Activated CD8-positive, alpha-beta T cell treated with anti-CD3 and anti-CD28 coated beads, Interleukin-2, amount 10 ng/mL, durations not matched to agents 7 days and 5 days (primary cell): ENCODE data around the gene PLEKHG4. TPM values are rescaled to one million over a fixed set of nuclear protein-coding genes. Genes with fewer than 3 reads are reported as not detected.
A peak's percentile ranks its signal among the peaks of the same experiment; 100 is the strongest.

Source experiments
- ATAC-seq: fragments of 150-1000 bp; cut with Tn5 transposase; one replicate; pipeline ENCODE4 v1.10.0; 2021; ENCODE audit warnings: moderate library complexity
- CTCF ChIA-PET: fragments of 350-600 bp; sonication (Branson Sonifier 250); formaldehyde crosslinking; loops from one replicate; lab custom pipeline; 2021; ENCODE audit warnings: antibody characterized with exemption; lab: Charles Lee
- POLR2A ChIA-PET: fragments of 350-600 bp; sonication (Branson Sonifier 250); formaldehyde crosslinking; loops from one replicate; lab custom pipeline; 2021; ENCODE audit warnings: antibody characterized with exemption; lab: Charles Lee
- DNase-seq: peaks from one replicate; pipeline ENCODE4 v3.0.0-alpha.2; 2020
- H3K27ac Mint-ChIP-seq: one replicate; pipeline ENCODE4 v1.8.0; 2021; ENCODE audit warnings: mild to moderate bottlenecking, mixed read lengths
- H3K27me3 Mint-ChIP-seq: one replicate; pipeline ENCODE4 v1.8.0; 2021; ENCODE audit warnings: low read depth, mixed read lengths
- H3K36me3 Mint-ChIP-seq: one replicate; pipeline ENCODE4 v1.8.0; 2021; ENCODE audit warnings: low read depth, mixed read lengths
- H3K4me1 Mint-ChIP-seq: one replicate; pipeline ENCODE4 v1.8.0; 2021; ENCODE audit warnings: low read depth, mixed read lengths
- H3K4me3 Mint-ChIP-seq: one replicate; pipeline ENCODE4 v1.8.0; 2021; ENCODE audit warnings: mild to moderate bottlenecking, mixed read lengths
- H3K9me3 Mint-ChIP-seq: one replicate; pipeline ENCODE4 v1.8.0; 2022; ENCODE audit warnings: mixed read lengths; ENCODE audit not compliant: insufficient read depth
- total RNA-seq, 2 experiments: library from RNA; stranded (reverse); gene quantifications; one replicate each; pipeline ENCODE4 v1.2.3, GENCODE V29; 2021

PLEKHG4 gene
- total RNA-seq, 2 experiments from 2014 or later = 13.6 to 16.3 TPM

DNA sequence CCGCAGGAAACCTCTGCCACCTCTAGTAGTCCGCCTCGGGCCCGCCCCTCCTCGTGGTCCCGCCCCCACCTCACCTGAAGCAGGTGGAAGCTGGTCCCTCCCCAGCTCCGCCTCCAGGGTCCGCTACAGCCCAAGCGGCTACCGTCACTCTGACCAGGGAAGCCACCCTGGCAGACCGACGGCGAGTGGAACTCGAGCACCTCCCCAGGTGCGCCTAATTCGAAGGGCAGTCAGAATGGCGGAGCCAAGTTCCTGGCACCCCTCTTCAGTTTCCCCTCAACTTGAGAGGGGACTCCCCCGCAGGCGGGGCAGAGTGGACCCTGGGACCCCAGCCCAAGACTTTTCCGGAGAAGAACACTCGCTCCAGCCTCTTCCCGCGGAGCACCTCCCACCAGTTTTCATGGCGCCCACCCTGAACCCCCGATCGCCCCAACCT is 32.6 kb upstream of the PLEKHG4 start:
- peaks cover 12% of the 10 kb centered on the region for H3K36me3 Mint-ChIP-seq
- H3K27ac Mint-ChIP-seq = peak overlapping the region; percentile 90
- CTCF ChIA-PET = interaction anchor here (0.8 to 7.3 kb wide), 12 partner anchors 8 to 235 kb away, joined by 3 to 64 read pairs (median 7); partner anchors contain the start of genes ATP6V0D1 and TMEM208
- peaks cover 62% of the 10 kb centered on the region for H3K4me1 Mint-ChIP-seq
- DNase-seq (no peak), ATAC-seq (peak; percentile 8)
- H3K9me3 Mint-ChIP-seq = no peaks in the 10 kb centered on the region
- POLR2A ChIA-PET = interaction anchor here (0.6 to 5.9 kb wide), 5 partner anchors 9 to 37 kb away, joined by 3 to 70 read pairs (median 3); partner anchors contain the start of gene TMEM208
- peaks cover 9% of the 10 kb centered on the region for H3K27me3 Mint-ChIP-seq
- peak overlapping the region; percentile 88 for H3K4me3 Mint-ChIP-seq

DNA sequence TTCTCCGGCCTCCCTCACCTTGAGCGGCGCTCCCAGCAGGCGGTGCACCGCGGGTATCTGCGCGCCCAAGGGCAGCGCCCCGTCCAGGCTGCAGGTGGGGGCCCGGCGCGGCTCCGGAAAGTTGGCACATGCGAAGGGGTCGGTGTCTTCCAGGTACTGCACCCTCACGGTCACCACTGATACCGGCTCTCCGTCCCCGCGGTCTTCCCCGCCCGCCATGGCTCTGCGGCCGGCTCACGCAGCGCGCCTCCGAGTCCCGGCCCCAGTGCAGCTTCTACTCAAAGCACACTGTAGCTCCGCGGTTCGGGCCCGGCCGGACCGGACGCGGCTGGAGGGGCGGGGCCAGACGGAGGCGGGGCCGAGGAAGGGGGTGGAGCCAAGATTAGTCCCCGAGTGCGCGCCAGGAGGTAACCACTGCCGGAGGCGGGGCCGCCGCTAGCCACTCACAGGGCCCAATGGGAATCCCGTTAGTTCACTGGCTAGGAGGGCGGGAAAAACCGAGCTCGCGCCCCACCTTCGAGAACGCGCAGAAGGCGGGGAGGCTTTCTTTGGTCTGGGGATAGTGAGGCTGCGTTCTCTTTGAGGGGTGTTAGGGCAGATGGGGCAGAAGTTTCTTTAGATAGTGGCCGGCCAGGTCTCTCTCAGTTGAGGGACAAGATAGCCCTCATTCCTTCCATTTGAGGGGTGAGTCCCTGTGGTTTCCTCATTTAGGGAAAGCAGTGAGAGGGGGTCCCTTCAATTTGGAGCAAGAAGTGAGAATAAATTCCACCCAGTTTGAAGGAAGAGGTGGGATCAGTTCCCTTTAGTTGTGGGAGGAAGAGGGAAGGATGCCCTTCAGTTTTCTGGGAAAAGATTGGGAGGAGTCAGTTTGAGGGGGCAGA is 31.9 kb upstream of the PLEKHG4 start, which contains the start of gene FHOD1:
Gene FHOD1, minus strand, starts transcription at position 290 of the 881 bp plus-strand sequence. Its CDS starts 71 bp downstream, at position 219.
- CTCF ChIA-PET = interaction anchor here (0.8 to 7.3 kb wide), 17 partner anchors 9 to 274 kb away, joined by 3 to 64 read pairs (median 5); partner anchors contain the start of genes ATP6V0D1, EXOC3L1, FBXL8 and PLEKHG4

DNA sequence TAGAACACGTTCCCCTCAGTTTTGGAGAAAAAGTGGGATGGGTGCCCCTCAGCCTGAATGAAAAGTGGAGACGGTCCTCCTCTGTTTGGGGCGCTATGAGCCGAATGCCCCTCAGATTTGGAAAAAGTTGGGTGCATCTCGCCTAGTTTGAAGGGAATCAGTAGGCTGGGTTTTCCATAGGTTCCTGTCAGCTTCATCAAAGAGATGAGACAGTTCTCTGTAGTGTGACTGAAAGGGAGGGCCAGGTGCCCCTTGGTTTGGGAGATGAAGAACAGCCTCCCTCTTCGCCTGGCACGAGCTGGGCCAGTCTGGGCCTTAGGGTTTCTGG is 31.3 kb upstream of the PLEKHG4 start:
- peaks cover 54% of the 10 kb centered on the region for H3K4me1 Mint-ChIP-seq

More for the DNA sequence above, 31.9 kb upstream of the PLEKHG4 start, which contains the start of gene FHOD1:
- Mint-ChIP-seq H3K27me3 (peaks cover 9% of the 10 kb centered on the region), H3K4me1 (peaks cover 57% of the 10 kb centered on the region), H3K9me3 (no peaks in the 10 kb centered on the region), H3K27ac (peak within 1 kb of the TSS; percentile 90), H3K4me3 (peak within 1 kb of the TSS; percentile 88), H3K36me3 (peaks cover 12% of the 10 kb centered on the region)
- POLR2A ChIA-PET = interaction anchor here (0.5 to 5.9 kb wide), 8 partner anchors 14 to 225 kb away, joined by 3 to 70 read pairs (median 3); partner anchors contain the start of genes MATCAP1 and TMEM208
- ATAC-seq = peak; percentile 76
- peak; percentile 99 for DNase-seq

DNA sequence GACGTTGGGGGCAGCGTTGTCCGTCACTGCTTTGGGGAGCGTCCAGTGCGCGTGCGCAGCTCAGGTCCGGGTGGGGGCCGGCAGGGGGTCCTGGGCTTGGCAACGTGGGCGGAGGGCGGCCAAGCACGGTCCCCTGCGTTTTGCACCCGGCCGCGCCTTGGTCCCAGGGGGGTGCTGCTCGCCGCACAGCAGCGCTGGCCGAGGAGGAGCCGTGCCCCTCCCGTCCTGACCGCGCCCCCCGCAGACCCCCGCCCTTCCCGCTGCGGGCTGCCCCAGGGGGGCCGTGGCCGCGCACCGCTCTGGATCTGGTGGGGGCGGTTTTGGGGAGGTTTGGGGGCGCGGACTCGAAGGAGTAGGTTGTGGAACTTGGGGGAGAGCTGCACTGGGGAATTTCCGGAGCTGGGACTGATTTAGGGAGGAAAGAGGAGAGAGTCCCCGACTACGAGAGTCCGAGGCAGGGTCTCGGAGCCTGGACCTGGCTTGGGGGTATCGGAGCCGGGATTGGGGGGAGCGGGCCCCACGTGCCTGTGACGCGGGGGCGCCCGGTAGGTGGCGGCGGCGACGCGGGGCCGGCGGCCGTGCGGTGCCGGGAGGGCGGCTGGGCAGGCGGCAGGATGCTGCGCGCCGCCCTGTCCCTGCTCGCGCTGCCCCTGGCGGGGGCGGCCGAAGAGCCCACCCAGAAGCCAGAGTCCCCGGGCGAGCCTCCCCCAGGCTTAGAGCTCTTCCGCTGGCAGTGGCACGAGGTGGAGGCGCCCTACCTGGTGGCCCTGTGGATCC is 30.7 kb upstream of the PLEKHG4 start, which contains the start of gene SLC9A5:
Gene SLC9A5, plus strand, starts transcription at position 579 of the 777 bp plus-strand sequence. Its CDS starts 36 bp downstream, at position 615.
- H3K9me3 Mint-ChIP-seq = no peaks in the 10 kb centered on the region
- ChIA-PET POLR2A (interaction anchor here (0.8 to 5.9 kb wide), 5 partner anchors 13 to 65 kb away, joined by 3 to 70 read pairs (median 4); partner anchors contain the start of genes MATCAP1 and TMEM208), CTCF (interaction anchor here (0.7 to 7.3 kb wide), 10 partner anchors 10 to 272 kb away, joined by 3 to 64 read pairs (median 4); partner anchors contain the start of genes EXOC3L1, FBXL8, TMEM208 and TRADD)
- H3K4me3 Mint-ChIP-seq = peak within 1 kb of the TSS; percentile 88
- peaks cover 9% of the 10 kb centered on the region for H3K27me3 Mint-ChIP-seq
- DNase-seq = peak; percentile 44
- H3K27ac Mint-ChIP-seq = peak within 1 kb of the TSS; percentile 90
- peak; percentile 6 for ATAC-seq
- peaks cover 6% of the 10 kb centered on the region for H3K36me3 Mint-ChIP-seq
- peaks cover 49% of the 10 kb centered on the region for H3K4me1 Mint-ChIP-seq

More for the DNA sequence above, 31.3 kb upstream of the PLEKHG4 start:
- H3K9me3 Mint-ChIP-seq = no peaks in the 10 kb centered on the region
- peak overlapping the region; percentile 90 for H3K27ac Mint-ChIP-seq
- ATAC-seq (no peak), DNase-seq (no peak)
- peaks cover 9% of the 10 kb centered on the region for H3K27me3 Mint-ChIP-seq
- peak overlapping the region; percentile 88 for H3K4me3 Mint-ChIP-seq
- ChIA-PET CTCF (interaction anchor here (0.9 to 7.3 kb wide), 14 partner anchors 9 to 273 kb away, joined by 3 to 64 read pairs (median 5); partner anchors contain the start of genes ATP6V0D1, EXOC3L1, FBXL8 and PLEKHG4), POLR2A (interaction anchor here (0.5 to 5.9 kb wide), 7 partner anchors 14 to 224 kb away, joined by 3 to 70 read pairs (median 3); partner anchors contain the start of genes MATCAP1 and TMEM208)
- peaks cover 9% of the 10 kb centered on the region for H3K36me3 Mint-ChIP-seq

DNA sequence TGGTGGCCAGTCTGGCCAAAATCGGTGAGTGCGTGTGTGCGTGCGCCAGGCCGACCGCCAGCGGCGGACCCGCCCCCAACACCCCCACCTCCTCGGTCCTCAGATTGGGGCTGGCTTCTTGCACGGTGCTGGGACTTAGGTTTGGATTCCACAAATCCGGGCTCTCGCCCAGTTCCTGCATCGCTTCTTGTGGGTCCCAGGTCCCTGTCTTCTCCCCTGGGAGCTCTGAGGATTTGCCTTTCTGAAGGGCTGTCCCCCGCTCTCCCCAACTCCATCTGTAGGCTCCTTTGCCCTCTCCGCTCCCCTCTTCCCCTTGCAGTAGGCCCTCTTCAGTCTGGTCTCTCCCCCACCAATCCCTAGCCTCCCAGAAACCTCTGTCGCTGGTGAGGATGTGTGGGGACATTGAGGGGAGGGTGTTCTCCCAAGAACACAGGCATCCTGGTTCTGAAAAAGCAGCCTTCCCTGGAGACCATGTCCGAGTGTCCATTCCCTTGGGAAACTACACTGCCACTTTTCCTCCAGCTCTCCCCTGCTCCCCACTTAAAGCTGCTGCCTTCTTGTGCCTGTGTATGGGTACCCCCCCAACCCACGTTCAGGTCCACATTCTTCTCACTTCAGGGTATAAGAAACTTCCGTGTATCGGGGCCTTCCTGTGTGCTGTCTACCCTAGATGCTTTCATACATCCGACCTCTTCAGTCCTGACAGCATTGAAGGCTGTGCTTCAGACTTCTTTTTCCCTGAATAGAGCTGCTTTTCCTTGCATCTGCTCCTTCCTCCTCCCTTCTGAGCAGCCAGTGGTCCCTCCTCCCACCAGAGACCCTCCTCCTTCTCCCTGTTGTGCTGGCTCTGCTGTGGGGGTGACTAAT is 29.9 kb upstream of the PLEKHG4 start:
- H3K4me1 Mint-ChIP-seq = peaks cover 41% of the 10 kb centered on the region
- no peak for DNase-seq
- no peaks in the 10 kb centered on the region for H3K9me3 Mint-ChIP-seq
- peak overlapping the region; percentile 66 for H3K27ac Mint-ChIP-seq
- CTCF ChIA-PET = interaction anchor here (0.7 to 7.3 kb wide), 6 partner anchors 9 to 272 kb away, joined by 3 to 64 read pairs (median 5); partner anchors contain the start of gene TMEM208
- peaks cover 5% of the 10 kb centered on the region for H3K36me3 Mint-ChIP-seq
- ATAC-seq = no peak
- POLR2A ChIA-PET = interaction anchor here (0.9 to 5.9 kb wide), 3 partner anchors 22 to 30 kb away, joined by 3 to 70 read pairs (median 5); partner anchors contain the start of genes PLEKHG4 and TMEM208
- peaks cover 9% of the 10 kb centered on the region for H3K27me3 Mint-ChIP-seq
- peak overlapping the region; percentile 71 for H3K4me3 Mint-ChIP-seq

DNA sequence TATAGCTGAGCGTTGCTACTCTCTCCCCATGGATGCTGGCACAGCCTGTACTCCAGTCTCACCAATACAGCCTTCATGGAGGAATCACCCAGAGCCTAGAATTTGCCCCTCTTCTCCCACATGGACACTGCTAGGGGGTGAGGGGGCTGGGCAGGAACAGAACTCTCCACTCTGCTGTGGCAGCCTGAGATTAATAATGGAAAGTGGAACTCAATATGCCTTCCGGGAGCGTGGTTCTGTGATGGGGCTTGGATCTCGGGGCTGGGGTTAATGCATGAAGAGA is 29.3 kb upstream of the PLEKHG4 start:
- Mint-ChIP-seq H3K4me1 (peaks cover 35% of the 10 kb centered on the region), H3K4me3 (peak overlapping the region; percentile 71), H3K27me3 (peaks cover 9% of the 10 kb centered on the region), H3K9me3 (no peaks in the 10 kb centered on the region), H3K27ac (peak overlapping the region; percentile 19), H3K36me3 (peaks cover 3% of the 10 kb centered on the region)
- POLR2A ChIA-PET = interaction anchor here (0.9 kb wide), 2 partner anchors 23 to 29 kb away, joined by 3 to 5 read pairs; partner anchors contain the start of genes PLEKHG4 and TMEM208
- CTCF ChIA-PET = interaction anchor here (1.9 kb wide), 1 partner anchor 11 kb away, joined by 7 read pairs; no protein-coding TSS in a partner anchor
- DNase-seq = no peak
- no peak for ATAC-seq

DNA sequence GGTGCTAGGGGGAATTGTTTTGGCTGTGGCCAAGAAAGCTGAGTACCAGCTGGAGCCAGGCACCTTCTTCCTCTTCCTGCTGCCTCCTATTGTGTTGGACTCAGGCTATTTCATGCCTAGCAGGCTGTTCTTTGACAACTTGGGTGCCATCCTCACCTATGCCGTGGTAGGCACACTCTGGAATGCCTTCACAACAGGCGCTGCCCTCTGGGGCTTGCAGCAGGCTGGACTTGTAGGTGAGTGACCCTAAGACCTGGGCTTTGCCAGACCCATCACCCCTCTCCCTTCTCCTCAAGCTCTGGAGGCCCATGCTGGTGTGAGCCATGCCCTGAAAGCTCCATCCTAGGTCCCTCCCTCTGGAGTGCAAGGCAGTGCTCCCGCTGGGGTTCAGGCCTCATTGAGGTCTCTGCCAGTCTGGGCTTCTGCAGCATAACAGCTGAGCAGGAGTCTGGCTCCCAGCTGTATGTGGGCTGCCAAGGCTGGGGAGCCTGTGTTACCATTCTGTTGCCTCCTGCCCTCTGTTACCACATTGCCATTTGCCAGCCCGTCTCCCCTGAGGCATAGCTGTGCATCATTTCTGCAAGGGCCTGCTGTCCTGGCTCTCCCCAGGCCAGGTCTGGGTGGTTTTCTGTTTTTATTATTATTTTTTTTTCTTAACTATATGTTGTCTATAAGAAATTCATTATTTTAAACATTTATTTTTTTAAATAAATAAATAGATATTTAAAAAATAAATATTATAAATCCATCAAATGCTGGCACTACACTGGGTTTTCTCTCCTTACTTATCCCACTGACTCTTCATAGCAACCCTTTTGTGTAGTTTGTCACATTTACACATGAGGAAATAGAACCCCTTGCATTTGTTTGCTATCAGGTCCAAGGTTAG is 26.5 kb upstream of the PLEKHG4 start:
- Mint-ChIP-seq H3K36me3 (no peaks in the 10 kb centered on the region), H3K27ac (no peak overlapping the region), H3K4me3 (no peak overlapping the region), H3K4me1 (peaks cover 21% of the 10 kb centered on the region), H3K9me3 (no peaks in the 10 kb centered on the region), H3K27me3 (peaks cover 9% of the 10 kb centered on the region)
- DNase-seq (no peak), ATAC-seq (no peak)
- POLR2A ChIA-PET = no interaction called here
- CTCF ChIA-PET = interaction anchor here (1.7 kb wide), 1 partner anchor 147 kb away, joined by 4 read pairs; no protein-coding TSS in a partner anchor

DNA sequence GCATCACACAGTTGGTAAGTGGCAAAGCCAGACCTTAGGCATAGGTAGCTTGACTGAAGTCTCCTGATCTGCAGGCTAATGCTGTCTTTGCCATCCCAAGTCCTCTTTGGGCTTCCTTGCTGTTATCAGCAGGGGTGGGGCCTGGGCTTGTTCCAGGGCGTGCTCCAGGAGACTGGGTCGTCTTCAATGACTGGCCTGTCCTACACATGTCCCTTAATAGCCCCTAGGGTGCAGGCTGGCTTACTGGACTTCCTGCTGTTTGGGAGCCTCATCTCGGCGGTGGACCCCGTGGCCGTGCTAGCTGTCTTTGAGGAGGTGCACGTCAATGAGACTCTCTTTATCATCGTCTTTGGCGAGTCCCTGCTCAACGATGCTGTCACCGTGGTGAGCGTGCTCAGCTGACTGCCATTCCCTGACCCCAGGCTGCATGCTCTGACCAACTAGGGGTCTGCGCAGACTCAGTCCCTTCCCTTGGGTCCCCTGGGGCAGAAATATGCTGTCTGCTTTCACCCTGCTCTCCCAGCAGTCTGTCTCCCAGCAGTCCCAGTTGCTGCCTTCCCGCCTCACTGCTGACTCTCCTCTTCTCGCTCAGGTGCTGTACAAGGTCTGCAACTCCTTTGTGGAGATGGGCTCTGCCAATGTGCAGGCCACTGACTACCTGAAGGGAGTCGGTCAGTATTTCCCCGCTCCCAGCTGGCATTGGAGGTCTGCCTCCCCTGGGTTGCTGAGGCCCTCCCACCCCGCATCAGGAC is 24.4 kb upstream of the PLEKHG4 start:
- Mint-ChIP-seq H3K27me3 (peaks cover 4% of the 10 kb centered on the region), H3K27ac (no peak overlapping the region), H3K4me1 (peaks cover 4% of the 10 kb centered on the region), H3K9me3 (no peaks in the 10 kb centered on the region), H3K36me3 (no peaks in the 10 kb centered on the region), H3K4me3 (no peak overlapping the region)
- CTCF ChIA-PET = no interaction called here
- POLR2A ChIA-PET = no interaction called here
- no peak for DNase-seq
- no peak for ATAC-seq

DNA sequence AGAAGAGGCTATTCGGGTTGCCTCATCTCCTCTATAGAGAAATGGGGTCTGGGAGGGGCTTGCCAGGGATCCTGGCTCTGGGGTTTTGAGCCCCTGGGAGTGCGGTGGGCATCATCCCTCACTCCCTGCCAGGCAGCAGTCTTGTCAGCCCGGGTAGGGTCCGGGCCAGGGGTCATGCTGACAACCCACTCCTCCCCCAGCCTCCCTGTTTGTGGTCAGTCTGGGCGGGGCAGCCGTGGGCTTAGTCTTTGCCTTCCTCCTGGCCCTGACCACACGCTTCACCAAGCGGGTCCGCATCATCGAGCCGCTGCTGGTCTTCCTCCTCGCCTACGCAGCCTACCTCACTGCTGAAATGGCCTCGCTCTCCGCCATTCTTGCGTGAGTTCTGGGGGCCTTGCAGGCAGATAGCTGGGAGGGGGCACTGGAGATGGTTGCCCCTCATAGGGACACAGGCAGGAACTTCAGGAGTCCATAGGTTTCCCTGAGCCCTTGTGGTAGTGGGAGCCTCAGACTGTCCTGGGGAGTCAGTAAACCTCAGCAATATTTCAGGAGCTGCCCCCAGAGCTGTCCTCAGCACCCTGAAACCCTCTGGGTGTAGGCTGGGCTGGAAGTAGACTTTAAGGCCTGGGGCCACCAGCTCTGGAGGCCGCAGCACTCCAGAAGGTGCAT is 23.6 kb upstream of the PLEKHG4 start:
- ATAC-seq (no peak), DNase-seq (no peak)
- H3K4me1 Mint-ChIP-seq = no peaks in the 10 kb centered on the region
- no peak overlapping the region for H3K4me3 Mint-ChIP-seq
- no peaks in the 10 kb centered on the region for H3K9me3 Mint-ChIP-seq
- no peaks in the 10 kb centered on the region for H3K27me3 Mint-ChIP-seq
- H3K36me3 Mint-ChIP-seq = no peaks in the 10 kb centered on the region
- ChIA-PET CTCF (no interaction called here), POLR2A (no interaction called here)
- H3K27ac Mint-ChIP-seq = no peak overlapping the region
